GM23338 (cell line): ENCODE results near the gene SV2C. TPM values are rescaled to one million over a fixed set of nuclear protein-coding genes. Genes with fewer than 3 reads are reported as not detected.

Source experiments
- ATAC-seq: fragments of 200-7000 bp; cut with Tn5 transposase; 3 replicates; pipeline ENCODE4 v1.9.1; 2020
- DNase-seq: peaks from one replicate; pipeline ENCODE4 v3.0.0-alpha.2; 2015; ENCODE audit warnings: low spot score
- H2AFZ ChIP-seq: fragments of 200-600 bp; sonication (generic); 2 replicates; pipeline ENCODE4 v1.8.0; 2016; ENCODE audit warnings: antibody characterized with exemption, mild to moderate bottlenecking, moderate library complexity
- H3F3A ChIP-seq: fragments of 200-600 bp; sonication (generic); replicated peaks from 2 replicates; pipeline ENCODE4 v1.8.0; 2017; ENCODE audit warnings: antibody characterized with exemption, mixed run types, low read depth
- H3K27ac ChIP-seq: fragments of 200-600 bp; sonication (generic); 2 replicates; pipeline ENCODE4 v1.6.1; 2016; ENCODE audit warnings: low read depth
- H3K27me3 ChIP-seq: fragments of 200-600 bp; sonication (generic); 2 replicates; pipeline ENCODE4 v1.8.0; 2016; ENCODE audit warnings: mild to moderate bottlenecking, mixed run types, moderate library complexity; ENCODE audit not compliant: insufficient read depth
- H3K36me3 ChIP-seq: fragments of 200-600 bp; sonication (generic); 2 replicates; pipeline ENCODE4 v1.8.0; 2016; ENCODE audit warnings: mild to moderate bottlenecking; ENCODE audit not compliant: insufficient read depth
- H3K4me1 ChIP-seq: fragments of 200-600 bp; sonication (generic); 2 replicates; pipeline ENCODE4 v1.8.0; 2016; ENCODE audit warnings: mild to moderate bottlenecking, moderate library complexity; ENCODE audit not compliant: insufficient read depth
- H3K4me2 ChIP-seq: fragments of 200-600 bp; sonication (generic); 2 replicates; pipeline ENCODE4 v1.7.1; 2017; ENCODE audit warnings: mixed run types
- H3K4me3 ChIP-seq: fragments of 200-600 bp; sonication (generic); 2 replicates; pipeline ENCODE4 v1.6.1; 2016; ENCODE audit warnings: mixed run types
- H3K79me2 ChIP-seq: fragments of 200-600 bp; sonication (generic); replicated peaks from 2 replicates; pipeline ENCODE4 v1.8.0; 2017; ENCODE audit warnings: mild to moderate bottlenecking; ENCODE audit not compliant: insufficient read depth
- H3K9me2 ChIP-seq: fragments of 200-600 bp; sonication (generic); 2 replicates; pipeline ENCODE4 v1.8.0; 2017; ENCODE audit not compliant: insufficient read depth
- H4K20me1 ChIP-seq: fragments of 200-600 bp; sonication (generic); replicated peaks from 2 replicates; pipeline ENCODE4 v1.8.0; 2017; ENCODE audit warnings: mild to moderate bottlenecking; ENCODE audit not compliant: insufficient read depth
- H3K27ac Mint-ChIP-seq: 2 replicates; pipeline ENCODE4 v1.8.0; 2020; ENCODE audit warnings: inconsistent platforms, mild to moderate bottlenecking, moderate library complexity, mixed read lengths
- H3K27me3 Mint-ChIP-seq: 3 replicates; pipeline ENCODE4 v1.8.0; 2022; ENCODE audit warnings: low read depth, mild to moderate bottlenecking, moderate library complexity, mixed read lengths, inconsistent platforms; ENCODE audit not compliant: insufficient read depth, poor library complexity
- H3K36me3 Mint-ChIP-seq: 3 replicates; pipeline ENCODE4 v1.8.0; 2021; ENCODE audit warnings: low read depth, mild to moderate bottlenecking, inconsistent platforms, moderate library complexity, mixed read lengths
- H3K4me1 Mint-ChIP-seq: 3 replicates; pipeline ENCODE4 v1.8.0; 2020; ENCODE audit warnings: mild to moderate bottlenecking, inconsistent platforms, mixed read lengths
- H3K4me3 Mint-ChIP-seq: 3 replicates; pipeline ENCODE4 v1.8.0; 2021; ENCODE audit warnings: moderate library complexity, mild to moderate bottlenecking, inconsistent platforms, mixed read lengths
- H3K9me3 Mint-ChIP-seq: 3 replicates; pipeline ENCODE4 v1.8.0; 2020; ENCODE audit warnings: moderate library complexity, mild to moderate bottlenecking, inconsistent platforms, mixed read lengths
- CREB1 ChIP-seq: fragments of 250-450 bp; sonication (Bioruptor Pico); IDR thresholded peaks from 2 replicates; pipeline ENCODE4 v1.5.0; 2020; ENCODE audit warnings: low read depth, mild to moderate bottlenecking, moderate library complexity
- CTCF ChIP-seq, 2 experiments: fragments of 200-600 bp in 1 of 2; sonication (generic) in 1 of 2; conservative IDR thresholded peaks; 2 replicates each; pipeline versions ENCODE4 v1.5.1 to v1.6.1; 2016 to 2017; ENCODE audit warnings: antibody characterized with exemption in 2 of 2, low read depth in 2 of 2, mild to moderate bottlenecking in 2 of 2, moderate library complexity in 1 of 2
- ETS1 ChIP-seq: IDR thresholded peaks from 2 replicates; pipeline ENCODE4 v1.6.1; 2016; ENCODE audit warnings: antibody characterized with exemption
- EZH2 ChIP-seq: fragments of 200-600 bp; sonication (generic); IDR thresholded peaks from one replicate; pipeline ENCODE4 v1.8.0; 2017; ENCODE audit warnings: antibody characterized with exemption, mild to moderate bottlenecking, low read depth; ENCODE audit not compliant: unreplicated experiment
- EZH2phosphoT487 ChIP-seq: fragments of 200-600 bp; sonication (generic); IDR thresholded peaks from one replicate; pipeline ENCODE4 v1.8.1; 2018; ENCODE audit warnings: antibody characterized with exemption; ENCODE audit not compliant: unreplicated experiment
- JUNB ChIP-seq: IDR thresholded peaks from one replicate; pipeline ENCODE4 v1.6.1; 2016; ENCODE audit warnings: antibody characterized with exemption; ENCODE audit not compliant: unreplicated experiment
- NANOG ChIP-seq: IDR thresholded peaks from 2 replicates; pipeline ENCODE4 v1.6.1; 2016; ENCODE audit warnings: antibody characterized with exemption, borderline replicate concordance
- POLR2AphosphoS5 ChIP-seq: IDR thresholded peaks from 2 replicates; pipeline ENCODE4 v1.6.1; 2016; ENCODE audit warnings: antibody characterized with exemption, low read depth
- REST ChIP-seq: IDR thresholded peaks from one replicate; pipeline ENCODE4 v1.6.1; 2018; ENCODE audit warnings: antibody characterized with exemption; ENCODE audit not compliant: unreplicated experiment
- STAT1 ChIP-seq: IDR thresholded peaks from one replicate; pipeline ENCODE4 v1.6.1; 2016; ENCODE audit warnings: antibody characterized with exemption; ENCODE audit not compliant: unreplicated experiment
- ZNF114 ChIP-seq: fragments of 250-450 bp; sonication (Bioruptor Pico); IDR thresholded peaks from 2 replicates; pipeline ENCODE4 v1.5.0; 2020; ENCODE audit warnings: mild to moderate bottlenecking, moderate library complexity
- ZNF331 ChIP-seq: fragments of 250-450 bp; sonication (Bioruptor Pico); IDR thresholded peaks from 2 replicates; pipeline ENCODE4 v1.5.0; 2020; ENCODE audit warnings: low read depth, mild to moderate bottlenecking, moderate library complexity
- ZNF462 ChIP-seq: fragments of 250-450 bp; sonication (Bioruptor Pico); IDR thresholded peaks from 2 replicates; pipeline ENCODE4 v1.5.0; 2020; ENCODE audit warnings: mild to moderate bottlenecking, moderate library complexity
- polyA plus RNA-seq: library from polyadenylated mRNA; unstranded; fragments of >200 nt; fragmentation: Nextera tagmentation; extraction: Ambion mirVana; gene quantifications from 2 replicates; pipeline ENCODE4 v1.2.1, GENCODE V29; 2016
- total RNA-seq: library from RNA; depleted of rRNA; stranded (reverse); fragments of >200 nt; shearing (Covaris generic); gene quantifications from 2 replicates; pipeline ENCODE4 v1.2.3, GENCODE V29; 2014

The SV2C gene
- total and polyA plus RNA-seq, 2 experiments from 2014 or later: 0.05 to 0.07 TPM

- ATAC-seq (no peak), DNase-seq (no peak)
- Mint-ChIP-seq H3K27ac (no peak overlapping the region), H3K4me3 (no peak overlapping the region), H3K9me3 (no peaks in the 10 kb centered on the region; the same call in 2 of the 3 replicates), H3K4me1 (peaks cover 3% of the 10 kb centered on the region), H3K27me3 (peaks cover 2% of the 10 kb centered on the region), H3K36me3 (no peaks in the 10 kb centered on the region; the same call in 2 of the 3 replicates)
- Histone ChIP-seq H3K4me3 (no peak overlapping the region), H3K4me1 (no peaks in the 10 kb centered on the region), H2AFZ (no peak overlapping the region), H3K79me2 (no peaks in the 10 kb centered on the region), H3K27me3 (no peaks in the 10 kb centered on the region), H3K36me3 (no peaks in the 10 kb centered on the region; the same call in 1 of the 2 replicates), H3K9me2 (no peaks in the 10 kb centered on the region), H4K20me1 (no peaks in the 10 kb centered on the region), H3K4me2 (no peak overlapping the region), H3K27ac (no peak overlapping the region), H3F3A (no peaks in the 10 kb centered on the region)
- TF ChIP-seq NANOG (no peak), ZNF462 (CRISPR knock-in tag) (no peak), ETS1 (no peak), ZNF114 (CRISPR knock-in tag) (no peak), EZH2 (no peak), STAT1 (no peak), ZNF331 (CRISPR knock-in tag) (no peak), CTCF (conservative IDR thresholded peaks at IDR 0.05; ENCODE audit: low read depth in 2 of 2) (no peak), CREB1 (no peak), JUNB (no peak), REST (no peak), POLR2AphosphoS5 (no peak), EZH2phosphoT487 (no peak)
Observed at GRCh38 chr5:76378355-76378754, 295.2 kb downstream of the SV2C start.
